Tongue (tissue), 2 donors: ENCODE data around the gene HLA-DPA1. TPM values are rescaled to one million over a fixed set of nuclear protein-coding genes. Genes with fewer than 3 reads are reported as not detected.
A peak's percentile ranks its signal among the peaks of the same experiment; 100 is the strongest.

Source experiments
- DNase-seq: peaks from one replicate; pipeline ENCODE4 v3.0.0-alpha.2; 2015
- total RNA-seq: library from RNA; depleted of rRNA; stranded (reverse); fragments of >200 nt; gene quantifications from one replicate; pipeline ENCODE4 v1.2.3, GENCODE V29; 2014

Gene HLA-DPA1
- total RNA-seq, 1 donor from 2014 or later = 15.6 TPM

GRCh38 chr6:33014841-33015634, 58.4 kb downstream of the HLA-DPA1 start:
- peak; percentile 91 for DNase-seq

Other genes starting within 250 kb of the HLA-DPA1 start
- gene TAP2, start 234.9 kb downstream of the HLA-DPA1 start, total RNA-seq = 6.2 TPM
- 8.5 TPM for gene PSMB8, start 229.6 kb downstream of the HLA-DPA1 start, total RNA-seq
- gene TAP1, start 219.9 kb downstream of the HLA-DPA1 start, total RNA-seq = 15.4 TPM
- gene PSMB9, start 219.5 kb downstream of the HLA-DPA1 start, total RNA-seq = 5.7 TPM
- 6.6 TPM for gene HLA-DMB, start 132.6 kb downstream of the HLA-DPA1 start, total RNA-seq
- 4.3 TPM for gene HLA-DMA, start 120.6 kb downstream of the HLA-DPA1 start, total RNA-seq
- 84.5 TPM for gene BRD2, start 105.1 kb downstream of the HLA-DPA1 start, total RNA-seq
- 1.6 TPM for gene HLA-DOA, start 64.1 kb downstream of the HLA-DPA1 start, total RNA-seq
- gene HLA-DPB1, start 2.3 kb upstream of the HLA-DPA1 start, total RNA-seq = 9.9 TPM
- 5.7 TPM for gene COL11A2, start 118.8 kb upstream of the HLA-DPA1 start, total RNA-seq
- 28.5 TPM for gene RXRB, start 127.0 kb upstream of the HLA-DPA1 start, total RNA-seq
- 70.4 TPM for gene SLC39A7, start 127.2 kb upstream of the HLA-DPA1 start, total RNA-seq
- 24.7 TPM for gene HSD17B8, start 131.0 kb upstream of the HLA-DPA1 start, total RNA-seq
- gene RING1, start 134.9 kb upstream of the HLA-DPA1 start, total RNA-seq = 22.5 TPM
- gene VPS52, start 198.2 kb upstream of the HLA-DPA1 start, total RNA-seq = 35.7 TPM
- 2,268 TPM for gene RPS18, start 198.4 kb upstream of the HLA-DPA1 start, total RNA-seq
- gene B3GALT4, start 203.5 kb upstream of the HLA-DPA1 start, total RNA-seq = 4.6 TPM
- 52.9 TPM for gene WDR46, start 215.6 kb upstream of the HLA-DPA1 start, total RNA-seq
- gene PFDN6, start 216.0 kb upstream of the HLA-DPA1 start, total RNA-seq = 14.9 TPM
- gene RGL2, start 225.3 kb upstream of the HLA-DPA1 start, total RNA-seq = 51.9 TPM
- 48.3 TPM for gene TAPBP, start 240.4 kb upstream of the HLA-DPA1 start, total RNA-seq
- 15.0 TPM for gene ZBTB22, start 244.1 kb upstream of the HLA-DPA1 start, total RNA-seq
- 20.6 TPM for gene DAXX, start 249.3 kb upstream of the HLA-DPA1 start, total RNA-seq